HEK293 (cell line): ENCODE measurements around the gene GTPBP6.

Source experiments
- CTCF ChIA-PET: fragments of 350-600 bp; formaldehyde crosslinking; extraction: SDS; loops from one replicate; lab custom pipeline; 2021; ENCODE audit warnings: antibody characterized with exemption; lab: Yijun Ruan, JAX
- POLR2A ChIA-PET: fragments of 300-600 bp; formaldehyde crosslinking; extraction: SDS; loops from one replicate; lab custom pipeline; 2020; ENCODE audit warnings: antibody characterized with exemption, inconsistent platforms; lab: Yijun Ruan, JAX
- H3K27ac ChIP-seq: fragments of 200-500 bp; sonication (Bioruptor generic); 2 replicates; pipeline ENCODE4 v1.5.1; 2014; ENCODE audit warnings: low read depth, low read length, control low read depth, inconsistent platforms; ENCODE audit errors: extremely low read depth
- H3K36me3 ChIP-seq, 2 experiments: fragments of 200-500 bp in 1 of 2; sonication (Bioruptor generic) in 1 of 2; 1 replicate in 1 of 2; 2 replicates in 1 of 2; pipeline ENCODE4 v1.5.1; 2014 to 2017; ENCODE audit warnings: inconsistent platforms in 2 of 2, low read length in 2 of 2; ENCODE audit not compliant: control insufficient read depth in 2 of 2, insufficient read depth in 1 of 2
- H3K4me1 ChIP-seq: fragments of 200-500 bp; sonication (Bioruptor generic); 2 replicates; pipeline ENCODE4 v1.5.1; 2014; ENCODE audit warnings: mild to moderate bottlenecking, low read length, inconsistent platforms; ENCODE audit not compliant: control insufficient read depth, insufficient read depth
- H3K4me3 ChIP-seq: 2 replicates; pipeline ENCODE4 v1.5.1; 2011; ENCODE audit warnings: low read depth, mild to moderate bottlenecking, control low read depth, low read length, moderate library complexity
- H3K9me3 ChIP-seq: fragments of 200-500 bp; sonication (Bioruptor generic); 2 replicates; pipeline ENCODE4 v1.5.1; 2014; ENCODE audit warnings: low read depth, low read length, inconsistent platforms; ENCODE audit not compliant: control insufficient read depth, insufficient read depth
- KLF16 ChIP-seq: fragments of 450-650 bp; formaldehyde crosslinking; IDR thresholded peaks from 2 replicates; pipeline ENCODE4 v1.5.1; 2017; ENCODE audit warnings: missing biosample characterization, missing genetic modification characterization
- KLF9 ChIP-seq: fragments of 450-650 bp; formaldehyde crosslinking; IDR thresholded peaks from 2 replicates; pipeline ENCODE4 v1.5.1; 2016; ENCODE audit warnings: missing biosample characterization, missing genetic modification characterization, low read depth
- OVOL3 ChIP-seq: fragments of 450-650 bp; formaldehyde crosslinking; IDR thresholded peaks from 2 replicates; pipeline ENCODE4 v1.5.1; 2016; ENCODE audit warnings: missing biosample characterization, missing genetic modification characterization
- RBAK ChIP-seq: fragments of 450-650 bp; formaldehyde crosslinking; IDR thresholded peaks from 2 replicates; pipeline ENCODE4 v1.5.1; 2016; ENCODE audit warnings: missing biosample characterization, missing genetic modification characterization
- REPIN1 ChIP-seq: fragments of 450-650 bp; formaldehyde crosslinking; IDR thresholded peaks from 2 replicates; pipeline ENCODE4 v1.5.1; 2017; ENCODE audit warnings: missing biosample characterization, missing genetic modification characterization, low read depth
- SP7 ChIP-seq: fragments of 450-650 bp; formaldehyde crosslinking; IDR thresholded peaks from 2 replicates; pipeline ENCODE4 v1.5.1; 2016; ENCODE audit warnings: missing biosample characterization, missing genetic modification characterization
- TRIM28 ChIP-seq: IDR thresholded peaks from 2 replicates; pipeline ENCODE4 v1.6.1; 2011; ENCODE audit warnings: low read length, control low read depth, borderline replicate concordance
- WT1 ChIP-seq: fragments of 450-650 bp; formaldehyde crosslinking; IDR thresholded peaks from 2 replicates; pipeline ENCODE4 v1.5.1; 2016; ENCODE audit warnings: missing biosample characterization, missing genetic modification characterization
- ZBTB8A ChIP-seq: fragments of 450-650 bp; formaldehyde crosslinking; IDR thresholded peaks from 2 replicates; pipeline ENCODE4 v1.5.1; 2016; ENCODE audit warnings: missing biosample characterization, missing genetic modification characterization
- ZNF114 ChIP-seq: fragments of 450-650 bp; formaldehyde crosslinking; IDR thresholded peaks from 2 replicates; pipeline ENCODE4 v1.5.0; 2017; ENCODE audit warnings: missing biosample characterization, missing genetic modification characterization
- ZNF140 ChIP-seq: fragments of 450-650 bp; formaldehyde crosslinking; IDR thresholded peaks from 2 replicates; pipeline ENCODE4 v1.5.1; 2016; ENCODE audit warnings: missing biosample characterization, missing genetic modification characterization
- ZNF175 ChIP-seq: fragments of 450-650 bp; formaldehyde crosslinking; IDR thresholded peaks from 2 replicates; pipeline ENCODE4 v1.5.1; 2016; ENCODE audit warnings: missing biosample characterization, missing genetic modification characterization
- ZNF184 ChIP-seq: fragments of 450-650 bp; IDR thresholded peaks from 2 replicates; pipeline ENCODE4 v1.5.1; 2018; ENCODE audit warnings: missing biosample characterization, mild to moderate bottlenecking, missing genetic modification characterization
- ZNF223 ChIP-seq: fragments of 450-650 bp; formaldehyde crosslinking; IDR thresholded peaks from 2 replicates; pipeline ENCODE4 v1.5.1; 2016; ENCODE audit warnings: missing biosample characterization, missing genetic modification characterization
- ZNF239 ChIP-seq: fragments of 450-650 bp; formaldehyde crosslinking; IDR thresholded peaks from 2 replicates; pipeline ENCODE4 v1.5.1; 2016; ENCODE audit warnings: missing biosample characterization, missing genetic modification characterization
- ZNF274 ChIP-seq, 2 experiments: fragments of 200-500 bp in 1 of 2; fragments of 450-650 bp in 1 of 2; sonication (Bioruptor generic) in 1 of 2; formaldehyde crosslinking in 1 of 2; IDR thresholded peaks; 2 replicates each; pipeline versions ENCODE4 v1.5.1 to v1.6.1; 2014 to 2016; ENCODE audit warnings: borderline replicate concordance in 1 of 2, inconsistent platforms in 1 of 2, low read length in 1 of 2, missing biosample characterization in 1 of 2, missing genetic modification characterization in 1 of 2
- ZNF292 ChIP-seq: fragments of 450-650 bp; formaldehyde crosslinking; IDR thresholded peaks from 2 replicates; pipeline ENCODE4 v1.5.1; 2016; ENCODE audit warnings: low read depth, missing biosample characterization, missing genetic modification characterization, borderline replicate concordance
- ZNF473 ChIP-seq: fragments of 450-650 bp; formaldehyde crosslinking; IDR thresholded peaks from 2 replicates; pipeline ENCODE4 v1.5.1; 2017; ENCODE audit warnings: missing biosample characterization, missing genetic modification characterization
- ZNF600 ChIP-seq: fragments of 450-650 bp; formaldehyde crosslinking; IDR thresholded peaks from 2 replicates; pipeline ENCODE4 v1.5.1; 2016; ENCODE audit warnings: missing biosample characterization, missing genetic modification characterization
- ZNF610 ChIP-seq: fragments of 450-650 bp; formaldehyde crosslinking; IDR thresholded peaks from 2 replicates; pipeline ENCODE4 v1.5.1; 2016; ENCODE audit warnings: missing biosample characterization, missing genetic modification characterization, borderline replicate concordance
- ZNF660 ChIP-seq: fragments of 450-650 bp; IDR thresholded peaks from 2 replicates; pipeline ENCODE4 v1.5.1; 2018; ENCODE audit warnings: missing biosample characterization, mild to moderate bottlenecking, missing genetic modification characterization
- ZNF776 ChIP-seq: fragments of 450-650 bp; formaldehyde crosslinking; IDR thresholded peaks from 2 replicates; pipeline ENCODE4 v1.5.0; 2017; ENCODE audit warnings: missing biosample characterization, missing genetic modification characterization, borderline replicate concordance
- ZNF792 ChIP-seq: fragments of 450-650 bp; formaldehyde crosslinking; IDR thresholded peaks from 2 replicates; pipeline ENCODE4 v1.5.1; 2016; ENCODE audit warnings: missing biosample characterization, missing genetic modification characterization
- TF ChIP-seq, protein P1 (sequence below): IDR thresholded peaks from 2 replicates; pipeline ENCODE4 v1.6.1; 2011; ENCODE audit warnings: mild to moderate bottlenecking, low read depth, low read length, borderline replicate concordance
- TF ChIP-seq, protein P2 (sequence below): fragments of 450-650 bp; formaldehyde crosslinking; IDR thresholded peaks from 2 replicates; pipeline ENCODE4 v1.5.1; 2016; ENCODE audit warnings: missing biosample characterization, missing genetic modification characterization
- TF ChIP-seq, protein P3 (sequence below): fragments of 450-650 bp; formaldehyde crosslinking; IDR thresholded peaks from 2 replicates; pipeline ENCODE4 v1.5.1; 2016; ENCODE audit warnings: missing biosample characterization, missing genetic modification characterization
- TF ChIP-seq, protein P4 (sequence below): fragments of 450-650 bp; formaldehyde crosslinking; IDR thresholded peaks from 2 replicates; pipeline ENCODE4 v1.5.1; 2017; ENCODE audit warnings: missing biosample characterization, missing genetic modification characterization
- TF ChIP-seq, protein P5 (sequence below): fragments of 450-650 bp; formaldehyde crosslinking; IDR thresholded peaks from 2 replicates; pipeline ENCODE4 v1.5.1; 2016; ENCODE audit warnings: missing biosample characterization, missing genetic modification characterization

Gene GTPBP6

DNA sequence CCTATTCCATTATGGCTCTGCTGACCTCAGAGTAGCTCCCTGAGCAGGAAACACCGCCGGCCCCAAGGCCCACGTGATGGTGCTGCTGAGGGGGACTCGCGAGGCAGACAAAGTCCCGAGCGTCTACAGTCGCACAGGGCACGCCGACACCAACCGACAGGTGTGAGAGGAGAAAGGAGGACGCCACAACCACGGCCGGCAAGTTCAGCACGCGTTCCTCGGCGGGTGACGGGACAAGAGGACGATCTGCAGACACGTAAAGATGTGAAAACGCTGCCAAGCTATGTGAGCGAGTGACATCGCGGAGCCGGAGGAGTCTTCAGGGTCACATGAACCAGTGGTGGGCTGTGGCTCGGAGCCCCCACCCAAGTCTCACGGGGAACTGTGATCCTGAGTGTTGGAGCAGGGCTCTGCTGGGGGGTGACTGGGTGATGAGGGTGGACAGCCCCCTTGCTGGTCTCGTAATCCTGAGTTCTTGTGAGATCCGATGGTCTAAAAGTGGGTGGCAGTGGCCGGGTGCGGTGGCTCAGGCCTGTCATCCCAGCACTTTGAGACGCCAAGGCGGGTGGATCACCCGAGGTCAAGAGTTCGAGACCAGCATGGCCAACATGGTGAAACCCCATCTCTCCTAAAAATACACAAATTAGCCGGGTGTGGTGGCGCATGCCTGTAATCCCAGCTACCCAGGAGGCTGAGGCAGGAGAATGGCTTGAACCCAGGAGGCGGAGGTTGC, 34.2 kb upstream of the GTPBP6 start:
- Histone ChIP-seq H3K27ac (no peak overlapping the region), H3K4me3 (no peak overlapping the region), H3K9me3 (no peaks in the 10 kb centered on the region), H3K36me3 (peaks cover 0 to 8% of the 10 kb centered on the region in 2 experiments; a peak in 2 of 3 replicates), H3K4me1 (no peaks in the 10 kb centered on the region)
- ChIA-PET CTCF (no interaction called here), POLR2A (no interaction called here)
- TF ChIP-seq ZNF184 (no peak), ZBTB8A (tag by site-specific recombination) (no peak), KLF16 (tag by site-specific recombination) (no peak), ZNF792 (tag by site-specific recombination) (no peak), ZNF473 (no peak), ZNF175 (tag by site-specific recombination) (no peak), ZNF776 (tag by site-specific recombination) (no peak), ZNF274 (IDR thresholded peaks at IDR 0.05; ENCODE audit: low read length) (no peak), ZNF274 (tag by site-specific recombination; IDR thresholded peaks at IDR 0.05; ENCODE audit: borderline replicate concordance) (no peak), ZNF292 (no peak), ZNF140 (no peak), TRIM28 (no peak), ZNF239 (tag by site-specific recombination) (no peak), KLF9 (tag by site-specific recombination) (no peak)
- TF ChIP-seq, protein P1, sequence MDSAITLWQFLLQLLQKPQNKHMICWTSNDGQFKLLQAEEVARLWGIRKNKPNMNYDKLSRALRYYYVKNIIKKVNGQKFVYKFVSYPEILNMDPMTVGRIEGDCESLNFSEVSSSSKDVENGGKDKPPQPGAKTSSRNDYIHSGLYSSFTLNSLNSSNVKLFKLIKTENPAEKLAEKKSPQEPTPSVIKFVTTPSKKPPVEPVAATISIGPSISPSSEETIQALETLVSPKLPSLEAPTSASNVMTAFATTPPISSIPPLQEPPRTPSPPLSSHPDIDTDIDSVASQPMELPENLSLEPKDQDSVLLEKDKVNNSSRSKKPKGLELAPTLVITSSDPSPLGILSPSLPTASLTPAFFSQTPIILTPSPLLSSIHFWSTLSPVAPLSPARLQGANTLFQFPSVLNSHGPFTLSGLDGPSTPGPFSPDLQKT, result no peak
- TF ChIP-seq, protein P2, sequence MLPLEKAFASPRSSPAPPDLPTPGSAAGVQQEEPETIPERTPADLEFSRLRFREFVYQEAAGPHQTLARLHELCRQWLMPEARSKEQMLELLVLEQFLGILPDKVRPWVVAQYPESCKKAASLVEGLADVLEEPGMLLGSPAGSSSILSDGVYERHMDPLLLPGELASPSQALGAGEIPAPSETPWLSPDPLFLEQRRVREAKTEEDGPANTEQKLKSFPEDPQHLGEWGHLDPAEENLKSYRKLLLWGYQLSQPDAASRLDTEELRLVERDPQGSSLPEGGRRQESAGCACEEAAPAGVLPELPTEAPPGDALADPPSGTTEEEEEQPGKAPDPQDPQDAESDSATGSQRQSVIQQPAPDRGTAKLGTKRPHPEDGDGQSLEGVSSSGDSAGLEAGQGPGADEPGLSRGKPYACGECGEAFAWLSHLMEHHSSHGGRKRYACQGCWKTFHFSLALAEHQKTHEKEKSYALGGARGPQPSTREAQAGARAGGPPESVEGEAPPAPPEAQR (tag by site-specific recombination), result no peak
- TF ChIP-seq, protein P3, sequence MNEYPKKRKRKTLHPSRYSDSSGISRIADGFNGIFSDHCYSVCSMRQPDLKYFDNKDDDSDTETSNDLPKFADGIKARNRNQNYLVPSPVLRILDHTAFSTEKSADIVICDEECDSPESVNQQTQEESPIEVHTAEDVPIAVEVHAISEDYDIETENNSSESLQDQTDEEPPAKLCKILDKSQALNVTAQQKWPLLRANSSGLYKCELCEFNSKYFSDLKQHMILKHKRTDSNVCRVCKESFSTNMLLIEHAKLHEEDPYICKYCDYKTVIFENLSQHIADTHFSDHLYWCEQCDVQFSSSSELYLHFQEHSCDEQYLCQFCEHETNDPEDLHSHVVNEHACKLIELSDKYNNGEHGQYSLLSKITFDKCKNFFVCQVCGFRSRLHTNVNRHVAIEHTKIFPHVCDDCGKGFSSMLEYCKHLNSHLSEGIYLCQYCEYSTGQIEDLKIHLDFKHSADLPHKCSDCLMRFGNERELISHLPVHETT (tag by site-specific recombination), result no peak
- TF ChIP-seq, protein P4, sequence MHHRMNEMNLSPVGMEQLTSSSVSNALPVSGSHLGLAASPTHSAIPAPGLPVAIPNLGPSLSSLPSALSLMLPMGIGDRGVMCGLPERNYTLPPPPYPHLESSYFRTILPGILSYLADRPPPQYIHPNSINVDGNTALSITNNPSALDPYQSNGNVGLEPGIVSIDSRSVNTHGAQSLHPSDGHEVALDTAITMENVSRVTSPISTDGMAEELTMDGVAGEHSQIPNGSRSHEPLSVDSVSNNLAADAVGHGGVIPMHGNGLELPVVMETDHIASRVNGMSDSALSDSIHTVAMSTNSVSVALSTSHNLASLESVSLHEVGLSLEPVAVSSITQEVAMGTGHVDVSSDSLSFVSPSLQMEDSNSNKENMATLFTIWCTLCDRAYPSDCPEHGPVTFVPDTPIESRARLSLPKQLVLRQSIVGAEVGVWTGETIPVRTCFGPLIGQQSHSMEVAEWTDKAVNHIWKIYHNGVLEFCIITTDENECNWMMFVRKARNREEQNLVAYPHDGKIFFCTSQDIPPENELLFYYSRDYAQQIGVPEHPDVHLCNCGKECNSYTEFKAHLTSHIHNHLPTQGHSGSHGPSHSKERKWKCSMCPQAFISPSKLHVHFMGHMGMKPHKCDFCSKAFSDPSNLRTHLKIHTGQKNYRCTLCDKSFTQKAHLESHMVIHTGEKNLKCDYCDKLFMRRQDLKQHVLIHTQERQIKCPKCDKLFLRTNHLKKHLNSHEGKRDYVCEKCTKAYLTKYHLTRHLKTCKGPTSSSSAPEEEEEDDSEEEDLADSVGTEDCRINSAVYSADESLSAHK, result no peak

DNA sequence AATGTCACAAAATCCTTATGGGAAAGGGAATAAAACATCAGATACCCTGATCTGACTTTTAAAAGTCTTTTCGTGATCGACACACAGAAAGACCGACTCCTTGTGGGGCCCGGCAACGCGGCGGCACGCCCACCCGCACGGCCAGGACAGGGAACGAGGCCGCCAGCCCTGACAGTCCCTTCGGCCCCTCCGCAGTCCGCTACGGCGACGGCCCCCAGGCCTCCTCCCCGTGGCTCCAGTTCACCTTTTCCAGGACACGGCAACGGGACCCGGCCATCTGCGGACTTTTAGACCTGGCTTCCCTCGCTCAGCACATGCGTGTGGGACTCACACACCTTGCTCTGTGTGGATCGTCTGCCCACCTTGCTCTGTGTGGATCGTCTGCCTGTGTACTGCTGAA, 33.6 kb upstream of the GTPBP6 start:
- Histone ChIP-seq H3K9me3 (no peaks in the 10 kb centered on the region), H3K4me3 (no peak overlapping the region), H3K27ac (no peak overlapping the region), H3K36me3 (peaks cover 0 to 10% of the 10 kb centered on the region in 2 experiments; a peak in 2 of 3 replicates), H3K4me1 (no peaks in the 10 kb centered on the region)
- ChIA-PET CTCF (no interaction called here), POLR2A (no interaction called here)
- TF ChIP-seq ZNF223 (no peak), WT1 (tag by site-specific recombination) (no peak), SP7 (no peak), RBAK (tag by site-specific recombination) (no peak), ZNF660 (tag by site-specific recombination) (no peak), ZNF114 (tag by site-specific recombination) (no peak), ZNF600 (tag by site-specific recombination) (no peak), OVOL3 (tag by site-specific recombination) (no peak), ZNF610 (tag by site-specific recombination) (no peak), REPIN1 (tag by site-specific recombination) (no peak)
- TF ChIP-seq, protein P5, sequence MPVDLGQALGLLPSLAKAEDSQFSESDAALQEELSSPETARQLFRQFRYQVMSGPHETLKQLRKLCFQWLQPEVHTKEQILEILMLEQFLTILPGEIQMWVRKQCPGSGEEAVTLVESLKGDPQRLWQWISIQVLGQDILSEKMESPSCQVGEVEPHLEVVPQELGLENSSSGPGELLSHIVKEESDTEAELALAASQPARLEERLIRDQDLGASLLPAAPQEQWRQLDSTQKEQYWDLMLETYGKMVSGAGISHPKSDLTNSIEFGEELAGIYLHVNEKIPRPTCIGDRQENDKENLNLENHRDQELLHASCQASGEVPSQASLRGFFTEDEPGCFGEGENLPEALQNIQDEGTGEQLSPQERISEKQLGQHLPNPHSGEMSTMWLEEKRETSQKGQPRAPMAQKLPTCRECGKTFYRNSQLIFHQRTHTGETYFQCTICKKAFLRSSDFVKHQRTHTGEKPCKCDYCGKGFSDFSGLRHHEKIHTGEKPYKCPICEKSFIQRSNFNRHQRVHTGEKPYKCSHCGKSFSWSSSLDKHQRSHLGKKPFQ (tag by site-specific recombination), result no peak
